Ovary (tissue), 3 donors: Measurements from ENCODE around the gene SRGN.

ENCODE experiments used
- EP300 ChIP-seq: sonication (generic); formaldehyde crosslinking; IDR thresholded peaks from one replicate; pipeline ENCODE4 v1.6.1; 2017; ENCODE audit warnings: antibody characterized with exemption
- TF ChIP-seq, protein P1 (sequence below), 3 donors: fragments of 450-650 bp in 2 of 3; fragments of 200-600 bp in 1 of 3; IDR thresholded peaks; one replicate each; pipeline versions ENCODE4 v1.5.1 to v1.8.0; 2016 to 2022; ENCODE audit warnings: antibody characterized with exemption in 3 of 3, mild to moderate bottlenecking in 1 of 3
- donor health status: DM: no; HTN: no; CAD: no.

DNA sequence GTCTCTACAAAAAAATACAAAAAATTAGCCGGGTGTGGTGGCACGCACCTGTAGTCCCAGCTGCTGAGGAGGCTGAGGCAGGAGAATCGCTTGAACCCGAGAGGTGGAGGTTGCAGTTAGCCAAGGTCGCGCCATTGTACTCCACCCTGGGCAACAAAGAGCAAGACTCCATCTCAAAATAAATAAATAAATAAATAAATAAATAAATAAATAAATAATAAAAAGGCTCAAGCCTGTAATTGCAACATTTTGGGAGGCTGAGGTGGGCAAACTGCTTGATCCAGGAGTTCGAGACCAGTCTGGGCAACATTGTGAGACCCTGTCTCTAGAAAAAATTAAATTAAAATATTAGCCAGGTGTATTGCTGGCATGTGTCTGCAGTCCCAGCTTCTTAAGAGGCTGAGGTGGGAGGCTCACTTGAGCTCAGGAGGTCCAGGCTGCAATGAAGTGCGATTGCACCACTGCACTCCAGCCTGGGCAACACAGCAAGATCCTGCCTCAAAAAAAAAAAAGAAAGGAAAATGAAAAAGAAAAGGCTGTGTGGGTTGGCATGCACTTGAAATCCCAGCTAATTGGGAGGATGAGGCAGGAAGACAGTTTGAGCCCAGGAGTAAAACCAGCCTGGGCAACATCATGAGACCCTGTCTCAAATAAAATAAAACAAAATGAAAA, 27.6 kb upstream of the SRGN start:
- TF ChIP-seq, protein P1, sequence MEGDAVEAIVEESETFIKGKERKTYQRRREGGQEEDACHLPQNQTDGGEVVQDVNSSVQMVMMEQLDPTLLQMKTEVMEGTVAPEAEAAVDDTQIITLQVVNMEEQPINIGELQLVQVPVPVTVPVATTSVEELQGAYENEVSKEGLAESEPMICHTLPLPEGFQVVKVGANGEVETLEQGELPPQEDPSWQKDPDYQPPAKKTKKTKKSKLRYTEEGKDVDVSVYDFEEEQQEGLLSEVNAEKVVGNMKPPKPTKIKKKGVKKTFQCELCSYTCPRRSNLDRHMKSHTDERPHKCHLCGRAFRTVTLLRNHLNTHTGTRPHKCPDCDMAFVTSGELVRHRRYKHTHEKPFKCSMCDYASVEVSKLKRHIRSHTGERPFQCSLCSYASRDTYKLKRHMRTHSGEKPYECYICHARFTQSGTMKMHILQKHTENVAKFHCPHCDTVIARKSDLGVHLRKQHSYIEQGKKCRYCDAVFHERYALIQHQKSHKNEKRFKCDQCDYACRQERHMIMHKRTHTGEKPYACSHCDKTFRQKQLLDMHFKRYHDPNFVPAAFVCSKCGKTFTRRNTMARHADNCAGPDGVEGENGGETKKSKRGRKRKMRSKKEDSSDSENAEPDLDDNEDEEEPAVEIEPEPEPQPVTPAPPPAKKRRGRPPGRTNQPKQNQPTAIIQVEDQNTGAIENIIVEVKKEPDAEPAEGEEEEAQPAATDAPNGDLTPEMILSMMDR (IDR thresholded peaks at IDR 0.05) = no peak
- TF ChIP-seq EP300 = no peak
